ENCODE results near the gene SYTL2.

SYTL2 gene

GRCh38 chr11:85774256-85775101 lies 36.5 kb downstream of the SYTL2 start:
- TF ChIP-seq, protein P1, sequence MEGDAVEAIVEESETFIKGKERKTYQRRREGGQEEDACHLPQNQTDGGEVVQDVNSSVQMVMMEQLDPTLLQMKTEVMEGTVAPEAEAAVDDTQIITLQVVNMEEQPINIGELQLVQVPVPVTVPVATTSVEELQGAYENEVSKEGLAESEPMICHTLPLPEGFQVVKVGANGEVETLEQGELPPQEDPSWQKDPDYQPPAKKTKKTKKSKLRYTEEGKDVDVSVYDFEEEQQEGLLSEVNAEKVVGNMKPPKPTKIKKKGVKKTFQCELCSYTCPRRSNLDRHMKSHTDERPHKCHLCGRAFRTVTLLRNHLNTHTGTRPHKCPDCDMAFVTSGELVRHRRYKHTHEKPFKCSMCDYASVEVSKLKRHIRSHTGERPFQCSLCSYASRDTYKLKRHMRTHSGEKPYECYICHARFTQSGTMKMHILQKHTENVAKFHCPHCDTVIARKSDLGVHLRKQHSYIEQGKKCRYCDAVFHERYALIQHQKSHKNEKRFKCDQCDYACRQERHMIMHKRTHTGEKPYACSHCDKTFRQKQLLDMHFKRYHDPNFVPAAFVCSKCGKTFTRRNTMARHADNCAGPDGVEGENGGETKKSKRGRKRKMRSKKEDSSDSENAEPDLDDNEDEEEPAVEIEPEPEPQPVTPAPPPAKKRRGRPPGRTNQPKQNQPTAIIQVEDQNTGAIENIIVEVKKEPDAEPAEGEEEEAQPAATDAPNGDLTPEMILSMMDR (conservative IDR thresholded peaks at IDR 0.05; ENCODE audit: low read depth, low read length), result no peak
- Histone ChIP-seq H3K4me2 (no peak overlapping the region), H2AFZ (ENCODE audit: low read depth) (no peak overlapping the region), H3K4me1 (ENCODE audit: low read depth, poor library complexity, severe bottlenecking) (no peaks in the 10 kb centered on the region), H3K36me3 (ENCODE audit: insufficient read depth) (no peaks in the 10 kb centered on the region), H3K27ac (no peak overlapping the region), H4K20me1 (ENCODE audit: insufficient read depth) (no peaks in the 10 kb centered on the region), H3K9ac (no peak overlapping the region), H3K4me3 (IDR thresholded peaks at IDR 0.05; ENCODE audit: insufficient read depth, low read depth, low read length) (no peak overlapping the region), H3K27me3 (ENCODE audit: insufficient read depth, low read depth) (no peaks in the 10 kb centered on the region), H3K79me2 (ENCODE audit: insufficient read depth, low read depth) (no peaks in the 10 kb centered on the region)

DNA sequence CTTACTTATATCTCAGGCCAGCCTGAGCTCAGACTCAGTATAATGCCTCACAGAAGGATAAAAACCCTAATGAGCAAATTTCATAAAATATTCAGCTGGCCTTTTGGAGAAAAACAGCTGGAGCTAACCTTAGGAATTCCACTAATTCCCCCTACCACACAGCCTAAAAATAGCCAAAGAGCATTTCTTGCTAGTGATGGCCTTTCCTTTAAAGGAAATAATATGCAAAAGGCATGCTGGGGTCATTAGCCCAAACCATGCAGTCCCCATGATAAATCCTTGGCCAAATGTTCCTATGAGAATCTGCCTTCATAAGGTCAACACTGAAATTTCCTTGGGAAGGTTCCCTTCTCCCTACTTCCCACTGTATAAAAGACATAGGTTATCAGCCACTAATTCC lies 38.2 kb downstream of the SYTL2 start:
- Histone ChIP-seq H3K27ac (no peak overlapping the region), H3K4me3 (IDR thresholded peaks at IDR 0.05; ENCODE audit: insufficient read depth, low read depth, low read length) (no peak overlapping the region), H3K9ac (no peak overlapping the region), H3K27me3 (ENCODE audit: insufficient read depth, low read depth) (no peaks in the 10 kb centered on the region), H3K4me1 (ENCODE audit: low read depth, poor library complexity, severe bottlenecking) (no peaks in the 10 kb centered on the region), H3K36me3 (ENCODE audit: insufficient read depth) (no peaks in the 10 kb centered on the region), H2AFZ (ENCODE audit: low read depth) (no peak overlapping the region), H4K20me1 (ENCODE audit: insufficient read depth) (no peaks in the 10 kb centered on the region), H3K79me2 (ENCODE audit: insufficient read depth, low read depth) (no peaks in the 10 kb centered on the region), H3K4me2 (no peak overlapping the region)
- TF ChIP-seq, protein P1 (conservative IDR thresholded peaks at IDR 0.05; ENCODE audit: low read depth, low read length), result no peak

- Histone ChIP-seq H3K27me3 (ENCODE audit: insufficient read depth, low read depth) (no peaks in the 10 kb centered on the region), H3K4me3 (IDR thresholded peaks at IDR 0.05; ENCODE audit: insufficient read depth, low read depth, low read length) (no peak overlapping the region), H3K9ac (no peak overlapping the region), H3K4me1 (ENCODE audit: low read depth, poor library complexity, severe bottlenecking) (no peaks in the 10 kb centered on the region), H3K4me2 (no peak overlapping the region), H3K36me3 (ENCODE audit: insufficient read depth) (no peaks in the 10 kb centered on the region), H3K27ac (no peak overlapping the region), H4K20me1 (ENCODE audit: insufficient read depth) (no peaks in the 10 kb centered on the region), H2AFZ (ENCODE audit: low read depth) (no peak overlapping the region), H3K79me2 (ENCODE audit: insufficient read depth, low read depth) (no peaks in the 10 kb centered on the region)
- TF ChIP-seq, protein P1 (conservative IDR thresholded peaks at IDR 0.05; ENCODE audit: low read depth, low read length), result no peak
Observed at GRCh38 chr11:85771568-85771967, 39.4 kb downstream of the SYTL2 start.

GRCh38 chr11:85769771-85770170 lies 41.2 kb downstream of the SYTL2 start:
- no peak overlapping the region for H3K4me2 ChIP-seq
- H4K20me1 ChIP-seq (ENCODE audit: insufficient read depth), result no peaks in the 10 kb centered on the region
- no peak overlapping the region for H3K4me3 ChIP-seq (IDR thresholded peaks at IDR 0.05; ENCODE audit: insufficient read depth, low read depth, low read length)
- no peaks in the 10 kb centered on the region for H3K4me1 ChIP-seq (ENCODE audit: low read depth, poor library complexity, severe bottlenecking)
- H3K36me3 ChIP-seq (ENCODE audit: insufficient read depth), result no peaks in the 10 kb centered on the region
- H3K27ac ChIP-seq, result no peak overlapping the region
- H3K79me2 ChIP-seq (ENCODE audit: insufficient read depth, low read depth), result no peaks in the 10 kb centered on the region
- TF ChIP-seq, protein P1 (conservative IDR thresholded peaks at IDR 0.05; ENCODE audit: low read depth, low read length), result no peak
- no peaks in the 10 kb centered on the region for H3K27me3 ChIP-seq (ENCODE audit: insufficient read depth, low read depth)
- H3K9ac ChIP-seq, result no peak overlapping the region
- H2AFZ ChIP-seq (ENCODE audit: low read depth), result no peak overlapping the region
